Activated CD4-positive, alpha-beta T cell treated with anti-CD3 and anti-CD28 coated beads, Interleukin-2, amount 10 ng/mL, durations not matched to agents 7 days and 5 days (primary cell): ENCODE data around the gene ATG5. TPM values are rescaled to one million over a fixed set of nuclear protein-coding genes. Genes with fewer than 3 reads are reported as not detected.

Source experiments
- CTCF ChIA-PET: fragments of 350-600 bp; sonication (Branson Sonifier 250); formaldehyde crosslinking; loops from one replicate; lab custom pipeline; 2021; ENCODE audit warnings: antibody characterized with exemption; lab: Charles Lee
- POLR2A ChIA-PET: fragments of 350-600 bp; sonication (Branson Sonifier 250); formaldehyde crosslinking; loops from one replicate; lab custom pipeline; 2021; ENCODE audit warnings: antibody characterized with exemption; lab: Charles Lee
- DNase-seq: peaks from one replicate; pipeline ENCODE4 v3.0.0-alpha.2; 2020
- H3K27ac Mint-ChIP-seq: one replicate; pipeline ENCODE4 v1.8.0; 2021; ENCODE audit warnings: mild to moderate bottlenecking, moderate library complexity, mixed read lengths
- H3K27me3 Mint-ChIP-seq: one replicate; pipeline ENCODE4 v1.8.0; 2021; ENCODE audit warnings: mixed read lengths
- H3K36me3 Mint-ChIP-seq: one replicate; pipeline ENCODE4 v1.8.0; 2021; ENCODE audit warnings: low read depth, mixed read lengths
- H3K4me1 Mint-ChIP-seq: one replicate; pipeline ENCODE4 v1.8.0; 2021; ENCODE audit warnings: mixed read lengths
- H3K4me3 Mint-ChIP-seq: one replicate; pipeline ENCODE4 v1.8.0; 2021; ENCODE audit warnings: mild to moderate bottlenecking, moderate library complexity, mixed read lengths
- H3K9me3 Mint-ChIP-seq: one replicate; pipeline ENCODE4 v1.8.0; 2021; ENCODE audit warnings: mixed read lengths
- total RNA-seq, 2 experiments: library from RNA; stranded (reverse); gene quantifications; one replicate each; pipeline ENCODE4 v1.2.3, GENCODE V29; 2021

ATG5 gene
- total RNA-seq, 2 experiments from 2014 or later: 27.4 to 29.3 TPM

DNA sequence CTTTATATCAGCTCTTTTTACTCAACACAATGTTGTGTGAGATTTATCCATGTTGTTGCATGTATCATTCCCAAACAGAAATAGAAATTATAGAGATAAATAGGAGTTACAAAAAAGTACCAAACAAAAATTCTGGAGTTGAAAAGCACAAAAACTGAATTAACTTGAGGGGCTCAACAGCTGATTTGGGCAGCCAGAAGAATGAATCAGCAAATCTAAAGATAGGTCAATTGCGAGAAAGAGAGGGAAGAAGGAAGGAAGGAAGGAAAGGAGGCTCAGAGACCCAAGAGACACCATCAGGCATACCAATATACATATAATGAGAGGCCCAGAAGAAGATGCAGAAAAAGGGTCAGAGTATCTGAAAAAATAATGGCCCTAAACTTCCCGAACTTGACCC, 98.9 kb downstream of the ATG5 start:
- Mint-ChIP-seq H3K27ac (no peak overlapping the region), H3K36me3 (peaks cover 8% of the 10 kb centered on the region), H3K4me1 (peaks cover 12% of the 10 kb centered on the region), H3K9me3 (no peaks in the 10 kb centered on the region), H3K4me3 (no peak overlapping the region), H3K27me3 (no peaks in the 10 kb centered on the region)
- POLR2A ChIA-PET: no interaction called here
- no peak for DNase-seq
- CTCF ChIA-PET: interaction anchor here (0.6 kb wide), 1 partner anchor 166 kb away, joined by 3 read pairs; no protein-coding TSS in a partner anchor

DNA sequence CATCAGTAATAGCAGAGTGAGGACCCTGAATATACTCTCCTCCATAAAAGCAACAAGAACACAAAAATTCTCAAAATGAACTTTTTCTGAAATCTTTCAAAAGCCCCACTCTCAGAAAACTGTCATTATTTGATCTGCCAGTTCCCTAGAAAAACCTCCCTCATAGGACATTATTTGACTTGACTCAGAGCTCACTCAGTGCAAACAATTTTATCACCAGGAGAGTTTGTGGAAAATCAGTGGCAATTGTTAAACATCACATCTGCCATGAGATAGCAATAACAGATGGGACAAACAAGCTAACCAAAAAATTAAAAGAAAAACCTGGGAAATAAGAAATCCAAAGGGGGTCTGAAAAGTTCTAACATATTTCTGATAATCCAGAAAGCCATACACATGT, 100.0 kb downstream of the ATG5 start:
- H3K4me1 Mint-ChIP-seq: peaks cover 12% of the 10 kb centered on the region
- ChIA-PET CTCF (interaction anchor here (3.4 kb wide), 1 partner anchor 139 kb away, joined by 13 read pairs; the partner anchor contains the start of gene PRDM1), POLR2A (no interaction called here)
- H3K9me3 Mint-ChIP-seq: no peaks in the 10 kb centered on the region
- no peaks in the 10 kb centered on the region for H3K27me3 Mint-ChIP-seq
- H3K4me3 Mint-ChIP-seq: no peak overlapping the region
- peaks cover 8% of the 10 kb centered on the region for H3K36me3 Mint-ChIP-seq
- H3K27ac Mint-ChIP-seq: no peak overlapping the region
- no peak for DNase-seq

DNA sequence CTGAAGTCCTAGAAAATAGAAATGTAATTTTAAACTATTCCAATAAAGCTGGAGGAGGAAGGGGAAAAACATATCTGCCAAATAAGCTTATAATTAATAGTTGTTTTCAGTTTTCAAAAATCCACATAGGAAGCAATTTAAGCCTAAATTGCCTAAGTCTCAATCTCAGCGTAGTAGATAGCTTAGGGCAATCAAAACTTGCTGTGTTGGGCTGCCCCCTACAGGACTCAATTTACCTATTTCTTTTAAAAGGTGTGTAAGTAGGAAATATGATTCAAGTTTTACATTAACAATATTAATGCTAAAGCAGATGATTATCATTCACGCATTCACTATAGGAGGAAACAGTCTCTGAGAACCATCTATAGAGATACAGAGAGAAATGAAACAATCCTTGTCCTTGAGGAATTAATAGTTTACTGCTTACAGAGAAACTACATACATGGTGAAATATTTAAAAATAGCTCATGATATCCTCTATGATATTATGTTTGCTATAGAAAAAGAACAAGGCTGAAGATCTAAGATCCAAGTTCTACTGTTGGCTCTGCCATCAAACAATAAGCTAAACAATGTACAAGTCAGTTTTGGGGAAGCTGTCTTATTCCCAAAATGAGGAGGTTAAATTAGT, 102.1 kb downstream of the ATG5 start:
- Mint-ChIP-seq H3K36me3 (peaks cover 8% of the 10 kb centered on the region), H3K27ac (no peak overlapping the region), H3K27me3 (no peaks in the 10 kb centered on the region), H3K9me3 (no peaks in the 10 kb centered on the region), H3K4me1 (peaks cover 14% of the 10 kb centered on the region), H3K4me3 (no peak overlapping the region)
- ChIA-PET CTCF (interaction anchor here (0.6 to 3.4 kb wide), 37 partner anchors 8 to 790 kb away, joined by 3 to 16 read pairs (median 3); partner anchors contain the start of genes CRYBG1 and PRDM1), POLR2A (interaction anchor here (0.6 to 1.0 kb wide), 2 partner anchors 124 to 132 kb away, joined by 3 to 4 read pairs; no protein-coding TSS in a partner anchor)
- DNase-seq: peak; percentile 83

DNA sequence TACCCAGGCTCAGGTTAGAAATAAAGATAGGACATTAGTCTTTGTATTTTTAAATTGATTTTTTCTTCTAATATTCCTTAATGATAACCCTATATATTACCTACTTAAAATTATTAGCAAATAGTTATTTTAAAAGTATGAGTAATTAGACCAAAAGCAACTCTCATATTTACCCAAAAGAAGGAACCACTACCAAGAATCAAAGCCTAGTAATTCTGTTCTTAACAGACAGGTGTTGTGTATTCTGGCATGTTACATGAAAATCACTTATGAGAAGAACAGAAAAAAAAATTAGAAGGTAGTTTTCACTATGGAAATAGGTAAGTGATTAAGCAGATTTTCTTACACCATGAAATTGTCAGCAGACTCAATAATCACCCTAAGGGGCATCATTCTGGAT, 105.1 kb downstream of the ATG5 start:
- no peaks in the 10 kb centered on the region for H3K27me3 Mint-ChIP-seq
- H3K36me3 Mint-ChIP-seq: peaks cover 6% of the 10 kb centered on the region
- ChIA-PET CTCF (interaction anchor here (0.6 to 1.5 kb wide), 3 partner anchors 228 to 738 kb away, joined by 3 to 4 read pairs (median 4); no protein-coding TSS in a partner anchor), POLR2A (no interaction called here)
- H3K4me1 Mint-ChIP-seq: peaks cover 11% of the 10 kb centered on the region
- H3K27ac Mint-ChIP-seq: no peak overlapping the region
- H3K4me3 Mint-ChIP-seq: no peak overlapping the region
- H3K9me3 Mint-ChIP-seq: no peaks in the 10 kb centered on the region
- no peak for DNase-seq

DNA sequence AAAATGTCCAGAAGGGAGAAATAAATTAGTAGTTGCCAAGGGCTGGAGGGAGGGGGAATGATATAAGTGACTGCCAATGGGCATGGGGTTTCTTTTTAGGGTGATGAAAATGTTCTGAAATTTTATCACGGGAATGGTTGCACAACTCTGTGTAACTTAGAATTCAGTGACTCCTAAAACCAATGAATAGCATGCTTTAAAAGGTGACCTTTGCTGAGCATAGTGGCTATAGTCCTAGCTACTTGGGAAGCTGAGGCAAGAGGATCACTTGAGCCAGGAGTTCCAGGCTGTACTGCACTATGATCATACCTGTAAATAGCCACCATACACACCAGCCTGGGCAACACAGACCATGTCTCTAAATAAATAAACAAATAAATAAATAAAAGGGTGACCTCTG, 109.0 kb downstream of the ATG5 start:
- H3K27me3 Mint-ChIP-seq: no peaks in the 10 kb centered on the region
- peaks cover 10% of the 10 kb centered on the region for H3K36me3 Mint-ChIP-seq
- no peaks in the 10 kb centered on the region for H3K9me3 Mint-ChIP-seq
- POLR2A ChIA-PET: no interaction called here
- no peak for DNase-seq
- H3K27ac Mint-ChIP-seq: no peak overlapping the region
- CTCF ChIA-PET: interaction anchor here (1.7 kb wide), 1 partner anchor 22 kb away, joined by 3 read pairs; no protein-coding TSS in a partner anchor
- H3K4me3 Mint-ChIP-seq: no peak overlapping the region
- peaks cover 6% of the 10 kb centered on the region for H3K4me1 Mint-ChIP-seq

DNA sequence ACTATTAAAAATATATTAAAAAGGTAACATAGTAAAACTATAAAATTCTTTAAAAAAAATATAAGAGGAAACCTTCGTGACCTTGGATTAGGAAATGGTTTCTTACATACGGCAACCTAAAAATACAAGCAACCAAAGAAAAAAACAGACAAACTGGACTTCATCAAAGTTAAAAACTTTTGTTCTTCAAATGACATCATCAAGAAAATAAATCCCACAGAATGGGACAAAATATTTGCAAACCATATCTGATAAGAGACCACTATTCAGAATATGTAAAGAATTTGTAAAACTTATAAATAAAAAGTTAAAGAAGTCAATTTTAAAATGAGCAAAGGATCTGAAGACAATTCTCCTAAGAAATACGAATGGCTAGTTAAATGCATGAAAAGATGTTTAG, 110.0 kb downstream of the ATG5 start:
- Mint-ChIP-seq H3K27ac (no peak overlapping the region), H3K9me3 (no peaks in the 10 kb centered on the region), H3K4me1 (peaks cover 8% of the 10 kb centered on the region)

DNA sequence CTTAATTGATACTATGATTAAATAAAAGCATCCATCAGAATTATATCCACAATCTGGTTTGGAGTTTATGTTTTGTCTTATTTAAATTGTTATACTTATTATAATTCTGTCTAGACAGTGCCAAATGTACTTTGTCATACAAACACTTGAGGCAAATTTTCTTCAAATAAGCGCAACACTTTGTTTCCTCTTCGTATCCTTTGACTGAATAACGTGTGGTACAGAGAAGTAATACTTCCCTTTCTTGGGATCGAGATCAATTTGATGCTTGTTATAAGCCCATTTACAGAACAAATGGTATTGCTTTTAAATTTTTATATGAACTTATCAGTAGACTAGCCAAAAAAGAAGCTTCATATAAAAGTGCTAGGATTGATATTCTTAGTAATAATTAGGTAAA, 111.0 kb downstream of the ATG5 start:
- Mint-ChIP-seq H3K27me3 (no peaks in the 10 kb centered on the region), H3K9me3 (no peaks in the 10 kb centered on the region), H3K4me1 (peaks cover 7% of the 10 kb centered on the region), H3K4me3 (no peak overlapping the region), H3K27ac (no peak overlapping the region), H3K36me3 (peaks cover 17% of the 10 kb centered on the region)
- POLR2A ChIA-PET: no interaction called here
- DNase-seq: no peak
- CTCF ChIA-PET: interaction anchor here (0.9 kb wide), 1 partner anchor 8 kb away, joined by 5 read pairs; no protein-coding TSS in a partner anchor

More for the DNA sequence above, 110.0 kb downstream of the ATG5 start:
- Mint-ChIP-seq H3K36me3 (peaks cover 15% of the 10 kb centered on the region), H3K27me3 (no peaks in the 10 kb centered on the region), H3K4me3 (no peak overlapping the region)
- ChIA-PET POLR2A (no interaction called here), CTCF (interaction anchor here (0.6 to 0.9 kb wide), 2 partner anchors 9 to 255 kb away, joined by 3 to 5 read pairs; no protein-coding TSS in a partner anchor)
- DNase-seq: no peak

DNA sequence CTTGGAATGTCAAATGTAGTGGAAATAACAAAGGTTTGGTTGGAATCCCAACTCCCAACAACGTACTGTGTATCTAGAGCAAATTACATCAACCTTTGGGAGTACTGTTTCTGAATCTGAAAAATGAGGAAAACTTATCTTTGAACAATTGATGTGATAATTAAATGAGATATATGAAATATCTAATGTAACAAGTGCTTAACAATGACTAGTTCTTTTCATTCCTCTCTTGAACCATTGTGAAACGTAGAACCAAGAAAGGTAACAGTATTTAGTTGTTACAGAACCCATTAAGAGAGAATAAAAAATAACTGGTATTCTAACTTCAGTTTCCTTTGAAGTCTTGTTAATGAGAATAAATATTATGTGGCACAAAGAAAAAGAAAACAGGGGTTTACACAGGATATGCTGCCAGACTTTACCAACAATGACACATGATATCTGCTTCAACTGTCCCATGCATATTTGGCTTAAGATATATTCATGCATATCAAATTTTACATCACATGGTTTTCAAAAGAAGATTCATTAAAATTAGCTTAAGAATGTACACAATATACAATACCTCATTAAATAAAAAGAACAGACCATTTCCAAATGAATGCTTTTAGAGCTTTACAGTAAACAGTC, 111.8 kb downstream of the ATG5 start:
- Mint-ChIP-seq H3K9me3 (no peaks in the 10 kb centered on the region), H3K4me3 (no peak overlapping the region), H3K27me3 (no peaks in the 10 kb centered on the region), H3K4me1 (peaks cover 7% of the 10 kb centered on the region), H3K36me3 (peaks cover 25% of the 10 kb centered on the region), H3K27ac (no peak overlapping the region)
- no peak for DNase-seq
- ChIA-PET POLR2A (no interaction called here), CTCF (interaction anchor here (0.9 to 3.0 kb wide), 4 partner anchors 9 to 220 kb away, joined by 3 to 16 read pairs (median 3); no protein-coding TSS in a partner anchor)

DNA sequence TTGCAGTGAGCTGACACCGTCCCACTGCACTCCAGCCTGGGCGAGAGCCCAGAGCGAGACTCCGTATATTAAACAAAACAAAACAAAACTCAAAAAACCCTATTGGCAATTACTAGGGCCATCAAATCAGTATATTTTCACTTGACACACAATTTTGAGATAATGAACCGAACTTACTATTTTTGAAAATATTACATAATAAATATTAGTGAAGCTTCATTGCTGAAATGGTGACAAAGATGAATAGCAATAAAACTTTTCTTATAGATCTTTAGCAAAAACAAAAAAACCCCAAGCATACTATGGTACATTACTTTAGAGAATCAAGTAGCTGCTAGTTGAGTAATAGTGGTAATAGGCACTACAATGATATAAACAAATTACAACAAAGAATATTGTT, 113.0 kb downstream of the ATG5 start:
- H3K27ac Mint-ChIP-seq: no peak overlapping the region
- no peak overlapping the region for H3K4me3 Mint-ChIP-seq
- CTCF ChIA-PET: interaction anchor here (1.1 to 3.0 kb wide), 3 partner anchors 10 to 83 kb away, joined by 3 to 16 read pairs (median 3); no protein-coding TSS in a partner anchor
- DNase-seq: no peak
- no peaks in the 10 kb centered on the region for H3K27me3 Mint-ChIP-seq
- H3K36me3 Mint-ChIP-seq: peaks cover 30% of the 10 kb centered on the region
- POLR2A ChIA-PET: no interaction called here
- H3K4me1 Mint-ChIP-seq: peaks cover 7% of the 10 kb centered on the region
- no peaks in the 10 kb centered on the region for H3K9me3 Mint-ChIP-seq

DNA sequence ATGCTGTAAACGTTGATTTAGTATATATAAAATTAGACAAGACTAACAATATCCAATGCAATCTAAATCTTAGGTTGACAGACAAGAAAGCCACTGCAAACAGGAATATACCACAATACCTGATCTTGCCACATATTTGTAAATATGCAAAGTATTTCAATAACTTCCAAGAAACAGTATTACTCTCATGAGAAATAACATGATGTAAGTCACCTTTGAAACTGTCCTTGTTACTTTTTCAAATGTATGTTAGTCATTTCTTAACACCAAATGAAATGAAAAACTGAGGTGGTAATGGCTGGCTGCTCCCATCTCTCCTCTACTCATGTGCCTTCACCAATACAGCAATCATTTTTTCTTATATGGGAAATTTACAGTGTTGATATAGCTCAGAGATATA, 118.7 kb downstream of the ATG5 start:
- Mint-ChIP-seq H3K27me3 (no peaks in the 10 kb centered on the region), H3K4me3 (no peak overlapping the region), H3K27ac (no peak overlapping the region), H3K9me3 (peaks cover 5% of the 10 kb centered on the region), H3K4me1 (peaks cover 20% of the 10 kb centered on the region), H3K36me3 (peaks cover 53% of the 10 kb centered on the region)
- no peak for DNase-seq
- POLR2A ChIA-PET: no interaction called here
- CTCF ChIA-PET: interaction anchor here (0.6 to 1.9 kb wide), 4 partner anchors 8 to 779 kb away, joined by 3 to 7 read pairs (median 4); no protein-coding TSS in a partner anchor

DNA sequence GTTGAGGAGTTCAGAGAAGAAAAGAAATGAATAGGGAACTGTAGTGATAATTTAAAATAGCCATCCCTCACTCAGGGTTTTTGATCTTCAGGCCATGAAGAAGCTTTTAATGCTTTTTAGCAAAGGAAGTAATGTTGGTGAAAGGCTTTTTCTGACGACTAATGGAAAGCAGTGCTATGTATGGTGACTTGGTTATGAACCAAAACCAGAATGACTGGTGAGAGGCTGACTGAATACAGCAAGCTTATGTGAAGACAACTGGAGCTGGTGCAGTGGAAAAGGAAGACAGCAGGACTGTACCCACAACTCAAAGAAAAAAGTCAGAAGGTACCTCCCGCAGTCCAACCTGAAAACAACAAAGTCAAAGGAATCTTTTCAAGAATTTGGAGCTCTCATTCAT, 120.6 kb downstream of the ATG5 start:
- H3K36me3 Mint-ChIP-seq: peaks cover 62% of the 10 kb centered on the region
- POLR2A ChIA-PET: no interaction called here
- peaks cover 5% of the 10 kb centered on the region for H3K9me3 Mint-ChIP-seq
- no peak overlapping the region for H3K4me3 Mint-ChIP-seq
- no peaks in the 10 kb centered on the region for H3K27me3 Mint-ChIP-seq
- no peak for DNase-seq
- no peak overlapping the region for H3K27ac Mint-ChIP-seq
- peaks cover 20% of the 10 kb centered on the region for H3K4me1 Mint-ChIP-seq
- CTCF ChIA-PET: no interaction called here

DNA sequence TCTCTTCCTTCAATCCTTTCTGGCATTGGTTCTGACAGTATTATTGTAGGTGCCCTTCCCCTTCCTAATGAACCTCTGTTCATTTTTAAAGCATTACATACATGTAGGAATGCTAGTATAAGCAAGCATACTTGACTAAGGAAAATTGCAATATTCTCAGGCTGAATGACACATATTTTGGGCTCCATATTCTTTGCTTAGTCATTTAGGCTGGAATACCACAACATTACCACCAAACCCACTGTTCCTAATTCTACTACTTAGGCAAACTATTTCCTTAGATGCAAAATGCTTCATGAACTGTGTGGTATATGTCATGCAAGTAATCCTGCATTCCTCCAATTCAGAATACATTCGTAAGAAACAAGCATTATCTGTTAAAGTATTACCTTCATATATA, 125.6 kb downstream of the ATG5 start:
- CTCF ChIA-PET: interaction anchor here (1.9 kb wide), 1 partner anchor 82 kb away, joined by 9 read pairs; no protein-coding TSS in a partner anchor
- no peak overlapping the region for H3K27ac Mint-ChIP-seq
- H3K4me3 Mint-ChIP-seq: no peak overlapping the region
- H3K36me3 Mint-ChIP-seq: peaks cover 67% of the 10 kb centered on the region
- no peak for DNase-seq
- POLR2A ChIA-PET: no interaction called here
- H3K4me1 Mint-ChIP-seq: peaks cover 40% of the 10 kb centered on the region
- no peaks in the 10 kb centered on the region for H3K27me3 Mint-ChIP-seq
- H3K9me3 Mint-ChIP-seq: peaks cover 9% of the 10 kb centered on the region

DNA sequence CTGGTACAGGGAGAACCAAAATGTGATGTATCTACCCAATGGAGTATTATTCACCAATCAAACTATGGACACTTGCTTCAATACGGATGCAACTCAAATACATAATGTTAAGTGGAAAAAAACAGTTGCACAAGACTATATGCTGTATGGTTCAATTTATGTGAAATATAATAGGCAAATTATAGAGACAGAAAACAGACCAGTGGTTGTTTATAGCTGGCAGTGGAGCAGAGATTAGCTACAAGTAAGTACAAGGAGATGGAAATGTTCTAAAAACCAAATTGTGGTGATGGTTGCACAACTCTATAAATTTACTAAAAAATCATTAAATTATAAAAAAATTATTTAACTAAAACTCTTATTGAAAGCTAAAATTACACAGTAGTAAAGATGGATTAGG, 126.2 kb downstream of the ATG5 start:
- no peak for DNase-seq
- Mint-ChIP-seq H3K27me3 (no peaks in the 10 kb centered on the region), H3K36me3 (peaks cover 63% of the 10 kb centered on the region), H3K9me3 (peaks cover 4% of the 10 kb centered on the region), H3K27ac (no peak overlapping the region), H3K4me1 (peaks cover 42% of the 10 kb centered on the region), H3K4me3 (no peak overlapping the region)
- POLR2A ChIA-PET: no interaction called here
- CTCF ChIA-PET: interaction anchor here (0.7 to 1.9 kb wide), 2 partner anchors 36 to 81 kb away, joined by 5 to 9 read pairs; no protein-coding TSS in a partner anchor
